GM12878 (cell line): ENCODE measurements around the gene CTRB1. TPM values are rescaled to one million over a fixed set of nuclear protein-coding genes. Genes with fewer than 3 reads are reported as not detected.

Experiments used
- polyA plus RNA-seq, 11 experiments: library from polyadenylated mRNA; depleted of rRNA in 4 of 11; unstranded in 6 of 11; stranded (reverse) in 5 of 11; fragments of >200 nt; fragmentation: Nextera tagmentation in 4 of 11; fragmentation: Illumina TruSeq in 1 of 11; extraction: Ambion mirVana in 4 of 11; extraction: Trizol in 1 of 11; gene quantifications; 1 replicate in 1 of 11; 2 replicates in 10 of 11; pipeline versions ENCODE4 v1.2.1 to v1.2.3, GENCODE V29; 2011 to 2016; ENCODE audit warnings: inconsistent platforms in 2 of 11, missing spikeins in 2 of 11, low read depth in 1 of 11
- total RNA-seq, 4 experiments: library from RNA; depleted of rRNA in 3 of 4; stranded (reverse); fragments of >200 nt in 3 of 4; fragmentation: Illumina TruSeq in 1 of 4; extraction: Trizol in 1 of 4; gene quantifications; 2 replicates each; pipeline versions ENCODE4 v1.2.1 to v1.2.3, GENCODE V29; 2013 to 2021

The CTRB1 gene
- total and polyA plus RNA-seq, 10 of the 15 experiments (the other 5 are each of a cell fraction or from before 2014, with no cell fraction given) = 0.28 to 4.4 TPM; not detected in 8

Other genes starting within 250 kb of the CTRB1 start
Only the 7 nearest of the 8 such genes appear.
- gene WDR59, start 233.9 kb upstream of the CTRB1 start, total RNA-seq (2014; rRNA removed) = 23.7 and 24.3 TPM in 2 replicates
- gene WDR59, start 233.9 kb upstream of the CTRB1 start, total RNA-seq (2014; rRNA removed; fragmentation: Illumina TruSeq; extraction: Trizol) = 17.2 and 19.0 TPM in 2 replicates
- gene WDR59, start 233.9 kb upstream of the CTRB1 start, total RNA-seq (2021) = 54.9 and 62.0 TPM in 2 replicates
- gene WDR59, start 233.9 kb upstream of the CTRB1 start, polyA plus RNA-seq (2011; rRNA removed) = 64.5 and 78.4 TPM in 2 replicates
- 31.1 and 32.7 TPM in 2 replicates for gene WDR59, start 233.9 kb upstream of the CTRB1 start, polyA plus RNA-seq (2014; fragmentation: Illumina TruSeq; extraction: Trizol)
- gene WDR59, start 233.9 kb upstream of the CTRB1 start, polyA plus RNA-seq (2014; fragmentation: Nextera tagmentation; extraction: Ambion mirVana) = 10 to 100 TPM in 1 of 2 experiments, 1 to 10 TPM in 1; 9.7 to 11.5 TPM
- gene WDR59, start 233.9 kb upstream of the CTRB1 start, polyA plus RNA-seq (2014; rRNA removed) = 35.1 and 37.7 TPM in 2 replicates
- gene WDR59, start 233.9 kb upstream of the CTRB1 start, polyA plus RNA-seq (2016; fragmentation: Nextera tagmentation; extraction: Ambion mirVana) = 10 to 100 TPM; 19.9 to 25.3 TPM
- 15.6 and 16.3 TPM in 2 replicates for gene ZNRF1, start 220.0 kb upstream of the CTRB1 start, total RNA-seq (2014; rRNA removed)
- gene ZNRF1, start 220.0 kb upstream of the CTRB1 start, total RNA-seq (2014; rRNA removed; fragmentation: Illumina TruSeq; extraction: Trizol) = 6.1 and 7.1 TPM in 2 replicates
- 24.2 and 25.9 TPM in 2 replicates for gene ZNRF1, start 220.0 kb upstream of the CTRB1 start, total RNA-seq (2021)
- 12.1 and 19.7 TPM in 2 replicates for gene ZNRF1, start 220.0 kb upstream of the CTRB1 start, polyA plus RNA-seq (2011; rRNA removed)
- 7.8 and 14.4 TPM in 2 replicates for gene ZNRF1, start 220.0 kb upstream of the CTRB1 start, polyA plus RNA-seq (2014; fragmentation: Illumina TruSeq; extraction: Trizol)
- gene ZNRF1, start 220.0 kb upstream of the CTRB1 start, polyA plus RNA-seq (2014; fragmentation: Nextera tagmentation; extraction: Ambion mirVana) = 10 to 100 TPM; 12.0 to 14.2 TPM
- 23.0 and 26.4 TPM in 2 replicates for gene ZNRF1, start 220.0 kb upstream of the CTRB1 start, polyA plus RNA-seq (2014; rRNA removed)
- gene ZNRF1, start 220.0 kb upstream of the CTRB1 start, polyA plus RNA-seq (2016; fragmentation: Nextera tagmentation; extraction: Ambion mirVana) = 1 to 10 TPM; 5.8 to 6.7 TPM
- gene LDHD, start 102.2 kb upstream of the CTRB1 start, total RNA-seq (2014; rRNA removed) = not detected in 2 replicates
- not detected in 2 replicates for gene LDHD, start 102.2 kb upstream of the CTRB1 start, total RNA-seq (2014; rRNA removed; fragmentation: Illumina TruSeq; extraction: Trizol)
- 0.10 TPM in 1 of 2 replicates, not detected in the other for gene LDHD, start 102.2 kb upstream of the CTRB1 start, total RNA-seq (2021)
- gene LDHD, start 102.2 kb upstream of the CTRB1 start, polyA plus RNA-seq (2011; rRNA removed) = not detected in 2 replicates
- gene LDHD, start 102.2 kb upstream of the CTRB1 start, polyA plus RNA-seq (2014; fragmentation: Illumina TruSeq; extraction: Trizol) = not detected in 2 replicates
- not detected for gene LDHD, start 102.2 kb upstream of the CTRB1 start, polyA plus RNA-seq (2014; fragmentation: Nextera tagmentation; extraction: Ambion mirVana)
- gene LDHD, start 102.2 kb upstream of the CTRB1 start, polyA plus RNA-seq (2014; rRNA removed) = 0.04 and 0.12 TPM in 2 replicates
- gene LDHD, start 102.2 kb upstream of the CTRB1 start, polyA plus RNA-seq (2016; fragmentation: Nextera tagmentation; extraction: Ambion mirVana) = not detected
- gene ZFP1, start 70.5 kb upstream of the CTRB1 start, total RNA-seq (2014; rRNA removed) = 12.8 and 15.1 TPM in 2 replicates
- 15.3 and 15.5 TPM in 2 replicates for gene ZFP1, start 70.5 kb upstream of the CTRB1 start, total RNA-seq (2014; rRNA removed; fragmentation: Illumina TruSeq; extraction: Trizol)
- gene ZFP1, start 70.5 kb upstream of the CTRB1 start, total RNA-seq (2021) = 13.5 and 14.5 TPM in 2 replicates
- 16.4 and 21.8 TPM in 2 replicates for gene ZFP1, start 70.5 kb upstream of the CTRB1 start, polyA plus RNA-seq (2011; rRNA removed)
- 12.4 and 14.1 TPM in 2 replicates for gene ZFP1, start 70.5 kb upstream of the CTRB1 start, polyA plus RNA-seq (2014; fragmentation: Illumina TruSeq; extraction: Trizol)
- gene ZFP1, start 70.5 kb upstream of the CTRB1 start, polyA plus RNA-seq (2014; fragmentation: Nextera tagmentation; extraction: Ambion mirVana) = 1 to 10 TPM; 3.5 to 3.6 TPM
- gene ZFP1, start 70.5 kb upstream of the CTRB1 start, polyA plus RNA-seq (2014; rRNA removed) = 4.9 and 6.4 TPM in 2 replicates
- gene ZFP1, start 70.5 kb upstream of the CTRB1 start, polyA plus RNA-seq (2016; fragmentation: Nextera tagmentation; extraction: Ambion mirVana) = 10 to 100 TPM; 14.9 to 17.6 TPM
- gene CTRB2, start 11.8 kb upstream of the CTRB1 start, total RNA-seq (2014; rRNA removed) = not detected in 2 replicates
- gene CTRB2, start 11.8 kb upstream of the CTRB1 start, total RNA-seq (2014; rRNA removed; fragmentation: Illumina TruSeq; extraction: Trizol) = not detected in 2 replicates
- gene CTRB2, start 11.8 kb upstream of the CTRB1 start, total RNA-seq (2021) = 8.9 and 9.4 TPM in 2 replicates
- gene CTRB2, start 11.8 kb upstream of the CTRB1 start, polyA plus RNA-seq (2011; rRNA removed) = not detected in 2 replicates
- gene CTRB2, start 11.8 kb upstream of the CTRB1 start, polyA plus RNA-seq (2014; fragmentation: Illumina TruSeq; extraction: Trizol) = not detected in 2 replicates
- gene CTRB2, start 11.8 kb upstream of the CTRB1 start, polyA plus RNA-seq (2014; fragmentation: Nextera tagmentation; extraction: Ambion mirVana) = not detected
- gene CTRB2, start 11.8 kb upstream of the CTRB1 start, polyA plus RNA-seq (2014; rRNA removed) = not detected in 2 replicates
- gene CTRB2, start 11.8 kb upstream of the CTRB1 start, polyA plus RNA-seq (2016; fragmentation: Nextera tagmentation; extraction: Ambion mirVana) = not detected
- gene BCAR1, start 32.6 kb downstream of the CTRB1 start, total RNA-seq (2014; rRNA removed) = 4.5 and 5.4 TPM in 2 replicates
- 1.4 and 1.8 TPM in 2 replicates for gene BCAR1, start 32.6 kb downstream of the CTRB1 start, total RNA-seq (2014; rRNA removed; fragmentation: Illumina TruSeq; extraction: Trizol)
- 10.7 and 14.1 TPM in 2 replicates for gene BCAR1, start 32.6 kb downstream of the CTRB1 start, total RNA-seq (2021)
- 1.8 and 2.3 TPM in 2 replicates for gene BCAR1, start 32.6 kb downstream of the CTRB1 start, polyA plus RNA-seq (2011; rRNA removed)
- gene BCAR1, start 32.6 kb downstream of the CTRB1 start, polyA plus RNA-seq (2014; fragmentation: Illumina TruSeq; extraction: Trizol) = 0.11 and 1.1 TPM in 2 replicates
- gene BCAR1, start 32.6 kb downstream of the CTRB1 start, polyA plus RNA-seq (2014; fragmentation: Nextera tagmentation; extraction: Ambion mirVana) = under 1 TPM in 1 of 2 experiments, not detected in 1; 0.13 TPM
- 5.7 and 9.5 TPM in 2 replicates for gene BCAR1, start 32.6 kb downstream of the CTRB1 start, polyA plus RNA-seq (2014; rRNA removed)
- 1 to 10 TPM; 2.8 to 5.4 TPM for gene BCAR1, start 32.6 kb downstream of the CTRB1 start, polyA plus RNA-seq (2016; fragmentation: Nextera tagmentation; extraction: Ambion mirVana)
- gene CFDP1, start 214.5 kb downstream of the CTRB1 start, total RNA-seq (2014; rRNA removed) = 22.3 TPM in 2 replicates
- 58.3 and 61.4 TPM in 2 replicates for gene CFDP1, start 214.5 kb downstream of the CTRB1 start, total RNA-seq (2014; rRNA removed; fragmentation: Illumina TruSeq; extraction: Trizol)
- gene CFDP1, start 214.5 kb downstream of the CTRB1 start, total RNA-seq (2021) = 25.5 and 29.4 TPM in 2 replicates
- 34.6 and 58.3 TPM in 2 replicates for gene CFDP1, start 214.5 kb downstream of the CTRB1 start, polyA plus RNA-seq (2011; rRNA removed)
- 64.8 and 82.1 TPM in 2 replicates for gene CFDP1, start 214.5 kb downstream of the CTRB1 start, polyA plus RNA-seq (2014; fragmentation: Illumina TruSeq; extraction: Trizol)
- gene CFDP1, start 214.5 kb downstream of the CTRB1 start, polyA plus RNA-seq (2014; fragmentation: Nextera tagmentation; extraction: Ambion mirVana) = 10 to 100 TPM; 36.6 to 60.8 TPM
- gene CFDP1, start 214.5 kb downstream of the CTRB1 start, polyA plus RNA-seq (2014; rRNA removed) = 25.6 and 34.5 TPM in 2 replicates
- gene CFDP1, start 214.5 kb downstream of the CTRB1 start, polyA plus RNA-seq (2016; fragmentation: Nextera tagmentation; extraction: Ambion mirVana) = 10 to 100 TPM; 36.7 to 39.0 TPM